ENCODE data around the gene OGFR. TPM values are rescaled to one million over a fixed set of nuclear protein-coding genes. Genes with fewer than 3 reads are reported as not detected.
"Not testable (repeated sequence)": the region's sequence is repeated elsewhere in the genome, so short reads cannot be mapped to it uniquely, and the experiment has no call there.

The OGFR gene
- total and polyA plus RNA-seq, 9 donors: 16.7 to 26.6 (median 21.9) TPM

GRCh38 chr20:62840244-62841197 lies 35.9 kb downstream of the OGFR start:
- Histone ChIP-seq H3K4me3 (ENCODE audit: low read length) (no peak overlapping the region), H3K27me3 (ENCODE audit: control insufficient read depth, insufficient read depth, low read length) (peaks cover 18% of the 10 kb centered on the region), H3K4me1 (ENCODE audit: control insufficient read depth, insufficient read depth, low read length) (peaks cover 9% of the 10 kb centered on the region), H3K9me3 (replicated peaks; ENCODE audit: control insufficient read depth, low read depth, low read length) (no peaks in the 10 kb centered on the region), H3K36me3 (ENCODE audit: control insufficient read depth, insufficient read depth, low read length) (peaks cover 3% of the 10 kb centered on the region), H3K27ac (ENCODE audit: low read length) (no peak overlapping the region)
- 46% methylated on average over 34 of the region's 45 CpGs for WGBS (ENCODE audit: insufficient coverage)
- no peak for DNase-seq

- WGBS (ENCODE audit: insufficient coverage): 80% methylated on average over 14 of the region's 16 CpGs
- Histone ChIP-seq H3K4me3 (ENCODE audit: low read length) (no peak overlapping the region), H3K27me3 (ENCODE audit: control insufficient read depth, insufficient read depth, low read length) (peaks cover 9% of the 10 kb centered on the region), H3K4me1 (ENCODE audit: control insufficient read depth, insufficient read depth, low read length) (peaks cover 3% of the 10 kb centered on the region), H3K9me3 (replicated peaks; ENCODE audit: control insufficient read depth, low read depth, low read length) (no peaks in the 10 kb centered on the region), H3K36me3 (ENCODE audit: control insufficient read depth, insufficient read depth, low read length) (peaks cover 6% of the 10 kb centered on the region), H3K27ac (ENCODE audit: low read length) (no peak overlapping the region)
- DNase-seq: no peak
These were observed 37.1 kb downstream of the OGFR start for GRCh38 chr20:62841705-62842212.

GRCh38 chr20:62843656-62844055 lies 39.0 kb downstream of the OGFR start:
- no peak overlapping the region for H3K4me3 ChIP-seq (ENCODE audit: low read length)
- H3K4me1 ChIP-seq (ENCODE audit: control insufficient read depth, insufficient read depth, low read length): peaks cover 8% of the 10 kb centered on the region
- peaks cover 6% of the 10 kb centered on the region for H3K27me3 ChIP-seq (ENCODE audit: control insufficient read depth, insufficient read depth, low read length)
- no peak for DNase-seq
- 88% methylated on average over 8 of the region's 10 CpGs for WGBS (ENCODE audit: insufficient coverage)
- no peaks in the 10 kb centered on the region for H3K9me3 ChIP-seq (replicated peaks; ENCODE audit: control insufficient read depth, low read depth, low read length)
- no peak overlapping the region for H3K27ac ChIP-seq (ENCODE audit: low read length)
- H3K36me3 ChIP-seq (ENCODE audit: control insufficient read depth, insufficient read depth, low read length): peaks cover 6% of the 10 kb centered on the region

- Histone ChIP-seq H3K4me1 (ENCODE audit: control insufficient read depth, insufficient read depth, low read length) (peaks cover 8% of the 10 kb centered on the region), H3K27ac (ENCODE audit: low read length) (no peak overlapping the region), H3K27me3 (ENCODE audit: control insufficient read depth, insufficient read depth, low read length) (peaks cover 6% of the 10 kb centered on the region), H3K4me3 (ENCODE audit: low read length) (no peak overlapping the region), H3K36me3 (ENCODE audit: control insufficient read depth, insufficient read depth, low read length) (peaks cover 8% of the 10 kb centered on the region), H3K9me3 (replicated peaks; ENCODE audit: control insufficient read depth, low read depth, low read length) (no peaks in the 10 kb centered on the region)
- DNase-seq: no peak
- WGBS (ENCODE audit: insufficient coverage): 100% methylated on average over 3 of the region's 7 CpGs
These were observed 39.5 kb downstream of the OGFR start for GRCh38 chr20:62844182-62844581.

GRCh38 chr20:62845416-62846160 lies 41.0 kb downstream of the OGFR start:
- Histone ChIP-seq H3K27ac (ENCODE audit: low read length) (no peak overlapping the region), H3K36me3 (ENCODE audit: control insufficient read depth, insufficient read depth, low read length) (peaks cover 18% of the 10 kb centered on the region), H3K27me3 (ENCODE audit: control insufficient read depth, insufficient read depth, low read length) (no peaks in the 10 kb centered on the region), H3K4me3 (ENCODE audit: low read length) (no peak overlapping the region), H3K4me1 (ENCODE audit: control insufficient read depth, insufficient read depth, low read length) (peaks cover 8% of the 10 kb centered on the region), H3K9me3 (replicated peaks; ENCODE audit: control insufficient read depth, low read depth, low read length) (no peaks in the 10 kb centered on the region)
- peak; percentile 51 for DNase-seq
- WGBS (ENCODE audit: insufficient coverage): 68% methylated on average over 8 of the region's 16 CpGs

- peak; percentile 44 for DNase-seq
- no peak overlapping the region for H3K27ac ChIP-seq (ENCODE audit: low read length)
- WGBS (ENCODE audit: insufficient coverage): 66% methylated on average over 9 of the region's 19 CpGs
These were observed 41.7 kb downstream of the OGFR start for GRCh38 chr20:62846166-62846890.

GRCh38 chr20:62848917-62849316 lies 44.3 kb downstream of the OGFR start:
- not testable (repeated sequence) for H3K27me3 ChIP-seq (ENCODE audit: control insufficient read depth, insufficient read depth, low read length); H3K4me3 ChIP-seq (ENCODE audit: low read length); H3K4me1 ChIP-seq (ENCODE audit: control insufficient read depth, insufficient read depth, low read length); H3K9me3 ChIP-seq (replicated peaks; ENCODE audit: control insufficient read depth, low read depth, low read length); DNase-seq; H3K27ac ChIP-seq (ENCODE audit: low read length)
- 93% methylated on average over 5 of the region's 7 CpGs for WGBS (ENCODE audit: insufficient coverage)
- H3K36me3 ChIP-seq (ENCODE audit: control insufficient read depth, insufficient read depth, low read length): peaks cover 30% of the 10 kb centered on the region

More at GRCh38 chr20:62846166-62846890, 41.7 kb downstream of the OGFR start:
- Histone ChIP-seq H3K4me1 (ENCODE audit: control insufficient read depth, insufficient read depth, low read length) (peaks cover 8% of the 10 kb centered on the region), H3K27me3 (ENCODE audit: control insufficient read depth, insufficient read depth, low read length) (no peaks in the 10 kb centered on the region), H3K36me3 (ENCODE audit: control insufficient read depth, insufficient read depth, low read length) (peaks cover 19% of the 10 kb centered on the region), H3K9me3 (replicated peaks; ENCODE audit: control insufficient read depth, low read depth, low read length) (no peaks in the 10 kb centered on the region), H3K4me3 (ENCODE audit: low read length) (no peak overlapping the region)

- Histone ChIP-seq H3K4me1 (ENCODE audit: control insufficient read depth, insufficient read depth, low read length) (peaks cover 8% of the 10 kb centered on the region), H3K36me3 (ENCODE audit: control insufficient read depth, insufficient read depth, low read length) (peaks cover 36% of the 10 kb centered on the region), H3K27me3 (ENCODE audit: control insufficient read depth, insufficient read depth, low read length) (no peaks in the 10 kb centered on the region), H3K4me3 (ENCODE audit: low read length) (no peak overlapping the region), H3K27ac (ENCODE audit: low read length) (no peak overlapping the region), H3K9me3 (replicated peaks; ENCODE audit: control insufficient read depth, low read depth, low read length) (no peaks in the 10 kb centered on the region)
- no peak for DNase-seq
These were observed 44.8 kb downstream of the OGFR start for GRCh38 chr20:62849431-62849830.

- peaks cover 8% of the 10 kb centered on the region for H3K4me1 ChIP-seq (ENCODE audit: control insufficient read depth, insufficient read depth, low read length)
- no peaks in the 10 kb centered on the region for H3K9me3 ChIP-seq (replicated peaks; ENCODE audit: control insufficient read depth, low read depth, low read length)
- no peaks in the 10 kb centered on the region for H3K27me3 ChIP-seq (ENCODE audit: control insufficient read depth, insufficient read depth, low read length)
- WGBS (ENCODE audit: insufficient coverage): 83% methylated on average over 20 of the region's 22 CpGs
- no peak overlapping the region for H3K4me3 ChIP-seq (ENCODE audit: low read length)
- no peak for DNase-seq
- no peak overlapping the region for H3K27ac ChIP-seq (ENCODE audit: low read length)
- peaks cover 34% of the 10 kb centered on the region for H3K36me3 ChIP-seq (ENCODE audit: control insufficient read depth, insufficient read depth, low read length)
These were observed 45.8 kb downstream of the OGFR start for GRCh38 chr20:62850333-62850974.
